ENCODE data around the gene HAVCR1.

DNA sequence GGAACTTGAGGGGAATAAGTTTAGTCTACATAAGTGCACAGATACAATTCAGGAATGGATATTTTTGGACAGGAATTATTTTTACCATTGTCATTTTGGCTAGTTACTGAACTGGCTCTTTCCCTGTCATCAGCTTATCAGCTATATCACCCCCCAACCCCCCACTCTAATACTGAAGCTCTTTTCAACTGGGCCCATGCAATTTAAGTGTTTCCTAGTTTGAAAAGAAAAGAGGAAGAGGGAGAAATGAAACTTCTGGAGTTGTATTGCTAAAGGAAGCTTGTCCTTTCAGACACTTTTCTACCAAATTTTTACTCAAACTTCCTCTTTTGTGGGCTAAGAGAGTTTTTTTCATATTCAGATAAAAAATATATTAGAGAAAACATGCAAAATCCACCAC is 77.4 kb downstream of the HAVCR1 start:
- TF ChIP-seq, protein P1, sequence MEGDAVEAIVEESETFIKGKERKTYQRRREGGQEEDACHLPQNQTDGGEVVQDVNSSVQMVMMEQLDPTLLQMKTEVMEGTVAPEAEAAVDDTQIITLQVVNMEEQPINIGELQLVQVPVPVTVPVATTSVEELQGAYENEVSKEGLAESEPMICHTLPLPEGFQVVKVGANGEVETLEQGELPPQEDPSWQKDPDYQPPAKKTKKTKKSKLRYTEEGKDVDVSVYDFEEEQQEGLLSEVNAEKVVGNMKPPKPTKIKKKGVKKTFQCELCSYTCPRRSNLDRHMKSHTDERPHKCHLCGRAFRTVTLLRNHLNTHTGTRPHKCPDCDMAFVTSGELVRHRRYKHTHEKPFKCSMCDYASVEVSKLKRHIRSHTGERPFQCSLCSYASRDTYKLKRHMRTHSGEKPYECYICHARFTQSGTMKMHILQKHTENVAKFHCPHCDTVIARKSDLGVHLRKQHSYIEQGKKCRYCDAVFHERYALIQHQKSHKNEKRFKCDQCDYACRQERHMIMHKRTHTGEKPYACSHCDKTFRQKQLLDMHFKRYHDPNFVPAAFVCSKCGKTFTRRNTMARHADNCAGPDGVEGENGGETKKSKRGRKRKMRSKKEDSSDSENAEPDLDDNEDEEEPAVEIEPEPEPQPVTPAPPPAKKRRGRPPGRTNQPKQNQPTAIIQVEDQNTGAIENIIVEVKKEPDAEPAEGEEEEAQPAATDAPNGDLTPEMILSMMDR (IDR thresholded peaks at IDR 0.05), result no peak
- TF ChIP-seq, protein P2, sequence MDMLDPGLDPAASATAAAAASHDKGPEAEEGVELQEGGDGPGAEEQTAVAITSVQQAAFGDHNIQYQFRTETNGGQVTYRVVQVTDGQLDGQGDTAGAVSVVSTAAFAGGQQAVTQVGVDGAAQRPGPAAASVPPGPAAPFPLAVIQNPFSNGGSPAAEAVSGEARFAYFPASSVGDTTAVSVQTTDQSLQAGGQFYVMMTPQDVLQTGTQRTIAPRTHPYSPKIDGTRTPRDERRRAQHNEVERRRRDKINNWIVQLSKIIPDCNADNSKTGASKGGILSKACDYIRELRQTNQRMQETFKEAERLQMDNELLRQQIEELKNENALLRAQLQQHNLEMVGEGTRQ (IDR thresholded peaks at IDR 0.05), result no peak
- TF ChIP-seq CBX2 (IDR thresholded peaks at IDR 0.05; ENCODE audit: borderline replicate concordance, low read depth), result no peak
- TF ChIP-seq POLR2A (IDR thresholded peaks at IDR 0.05; ENCODE audit: low read length), result no peak
- TF ChIP-seq, protein P3, sequence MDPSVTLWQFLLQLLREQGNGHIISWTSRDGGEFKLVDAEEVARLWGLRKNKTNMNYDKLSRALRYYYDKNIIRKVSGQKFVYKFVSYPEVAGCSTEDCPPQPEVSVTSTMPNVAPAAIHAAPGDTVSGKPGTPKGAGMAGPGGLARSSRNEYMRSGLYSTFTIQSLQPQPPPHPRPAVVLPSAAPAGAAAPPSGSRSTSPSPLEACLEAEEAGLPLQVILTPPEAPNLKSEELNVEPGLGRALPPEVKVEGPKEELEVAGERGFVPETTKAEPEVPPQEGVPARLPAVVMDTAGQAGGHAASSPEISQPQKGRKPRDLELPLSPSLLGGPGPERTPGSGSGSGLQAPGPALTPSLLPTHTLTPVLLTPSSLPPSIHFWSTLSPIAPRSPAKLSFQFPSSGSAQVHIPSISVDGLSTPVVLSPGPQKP (IDR thresholded peaks at IDR 0.05; ENCODE audit: low read depth, low read length), result no peak
- no peak for TF ChIP-seq CBX8 (IDR thresholded peaks at IDR 0.05)
- no peak for TF ChIP-seq CHD2 (IDR thresholded peaks at IDR 0.05; ENCODE audit: low read length, partially characterized antibody)
